CD14-positive monocyte (primary cell): Measurements from ENCODE around the gene GNPTAB. TPM values are rescaled to one million over a fixed set of nuclear protein-coding genes. Genes with fewer than 3 reads are reported as not detected.

Experiments used
- DNase-seq, 3 donors: peaks; one replicate each; pipeline ENCODE4 v3.0.0-alpha.2; 2011 to 2022
- H2AFZ ChIP-seq: 2 replicates; pipeline ENCODE4 v1.6.0; 2012; ENCODE audit warnings: mild to moderate bottlenecking, low read depth, low read length, inconsistent platforms; ENCODE audit not compliant: insufficient read depth, poor library complexity, severe bottlenecking
- H3K27ac ChIP-seq, 2 donors: 1 replicate in 1 of 2; 2 replicates in 1 of 2; pipeline ENCODE4 v1.5.1; 2012 to 2013; ENCODE audit warnings: low read length in 2 of 2, control low read depth in 1 of 2, inconsistent platforms in 1 of 2, low read depth in 1 of 2, mild to moderate bottlenecking in 1 of 2
- H3K27me3 ChIP-seq, 2 donors: one replicate each; pipeline versions ENCODE4 v1.6.0 to v1.6.1; 2011 to 2013; ENCODE audit warnings: low read length in 2 of 2; ENCODE audit not compliant: control insufficient read depth in 2 of 2, insufficient read depth in 2 of 2
- H3K36me3 ChIP-seq, 2 donors: replicated peaks in 1 of 2; 1 replicate in 1 of 2; 2 replicates in 1 of 2; pipeline versions ENCODE4 v1.5.1 to v1.6.1; 2012 to 2013; ENCODE audit warnings: low read length in 2 of 2, control low read depth in 1 of 2, inconsistent platforms in 1 of 2, mild to moderate bottlenecking in 1 of 2; ENCODE audit not compliant: insufficient read depth in 2 of 2, control insufficient read depth in 1 of 2
- H3K4me1 ChIP-seq, 2 donors: 1 replicate in 1 of 2; 2 replicates in 1 of 2; pipeline versions ENCODE4 v1.5.1 to v1.6.1; 2012 to 2013; ENCODE audit warnings: low read length in 2 of 2, control low read depth in 1 of 2, inconsistent platforms in 1 of 2, mild to moderate bottlenecking in 1 of 2, moderate library complexity in 1 of 2; ENCODE audit not compliant: insufficient read depth in 2 of 2, control insufficient read depth in 1 of 2
- H3K4me2 ChIP-seq: replicated peaks from 2 replicates; pipeline ENCODE3; 2012; ENCODE audit warnings: low read length, moderate library complexity, mild to moderate bottlenecking; ENCODE audit not compliant: poor library complexity, severe bottlenecking; ENCODE audit errors: extremely low read depth
- H3K4me3 ChIP-seq, 3 experiments: fragments of 200-600 bp in 1 of 3; sonication (generic) in 1 of 3; replicated peaks in 1 of 3; 1 replicate in 2 of 3; 2 replicates in 1 of 3; pipeline ENCODE4 v1.5.1; 2011 to 2013; ENCODE audit warnings: low read length in 3 of 3, mild to moderate bottlenecking in 3 of 3, control low read depth in 2 of 3, low read depth in 2 of 3, inconsistent platforms in 1 of 3, moderate library complexity in 1 of 3
- H3K79me2 ChIP-seq: 2 replicates; pipeline ENCODE4 v1.6.0; 2012; ENCODE audit warnings: mild to moderate bottlenecking, control low read depth, inconsistent platforms, low read length, moderate library complexity; ENCODE audit not compliant: insufficient read depth
- H3K9ac ChIP-seq: 2 replicates; pipeline ENCODE4 v1.6.0; 2017; ENCODE audit warnings: low read length, mild to moderate bottlenecking; ENCODE audit not compliant: insufficient read depth, poor library complexity, severe bottlenecking
- H3K9me3 ChIP-seq, 2 donors: replicated peaks in 1 of 2; 1 replicate in 1 of 2; 2 replicates in 1 of 2; pipeline versions ENCODE4 v1.5.1 to v1.6.1; 2012 to 2013; ENCODE audit warnings: low read length in 2 of 2, control low read depth in 1 of 2; ENCODE audit not compliant: control insufficient read depth in 1 of 2, insufficient read depth in 1 of 2
- H4K20me1 ChIP-seq: 2 replicates; pipeline ENCODE4 v1.6.0; 2012; ENCODE audit warnings: mild to moderate bottlenecking, low read length, control low read depth, moderate library complexity; ENCODE audit not compliant: insufficient read depth
- H3K27ac Mint-ChIP-seq, 7 donors: one replicate each; pipeline ENCODE4 v1.8.0; 2020; ENCODE audit warnings: mild to moderate bottlenecking in 7 of 7, mixed read lengths in 7 of 7, moderate library complexity in 6 of 7, inconsistent platforms in 2 of 7
- H3K27me3 Mint-ChIP-seq, 3 donors: one replicate each; pipeline ENCODE4 v1.8.0; 2021 to 2022; ENCODE audit warnings: low read depth in 3 of 3, mild to moderate bottlenecking in 3 of 3, mixed read lengths in 3 of 3, moderate library complexity in 3 of 3, inconsistent platforms in 1 of 3
- H3K36me3 Mint-ChIP-seq, 2 donors: one replicate each; pipeline ENCODE4 v1.8.0; 2020; ENCODE audit warnings: mixed read lengths in 2 of 2, inconsistent platforms in 1 of 2, mild to moderate bottlenecking in 1 of 2
- H3K4me1 Mint-ChIP-seq: one replicate; pipeline ENCODE4 v1.8.0; 2020; ENCODE audit warnings: mild to moderate bottlenecking, mixed read lengths
- H3K4me3 Mint-ChIP-seq, 2 donors: one replicate each; pipeline ENCODE4 v1.8.0; 2020; ENCODE audit warnings: mild to moderate bottlenecking in 2 of 2, mixed read lengths in 2 of 2, moderate library complexity in 1 of 2
- H3K9me3 Mint-ChIP-seq, 7 donors: one replicate each; pipeline ENCODE4 v1.8.0; 2020 to 2022; ENCODE audit warnings: mixed read lengths in 7 of 7, mild to moderate bottlenecking in 6 of 7, moderate library complexity in 6 of 7, inconsistent platforms in 2 of 7
- WGBS: methylation state at CpG from one replicate; pipeline ENCODE4 v1.1.5; 2013; ENCODE audit warnings: missing lambda C conversion rate; ENCODE audit not compliant: insufficient coverage; 5-methylcytosine and 5-hydroxymethylcytosine counted together
- intact Hi-C, 2 donors: fragments of 100-400 bp; cut with micrococcal nuclease; formaldehyde crosslinking; loops; one replicate each; pipeline versions ENCODE4 v1.15.0 to v1.15.1; 2023
- polyA plus RNA-seq, 3 donors: library from polyadenylated mRNA; depleted of rRNA in 1 of 3; unstranded in 2 of 3; stranded (reverse) in 1 of 3; fragments of 300-500 nt in 2 of 3; fragments of >200 nt in 1 of 3; fragmentation: Illumina TruSeq in 2 of 3; gene quantifications; 1 replicate in 2 of 3; 2 replicates in 1 of 3; pipeline ENCODE4 v1.2.3, GENCODE V29; 2012 to 2021
- TF ChIP-seq, protein P1 (sequence below): fragments of 200-600 bp; IDR thresholded peaks from one replicate; pipeline ENCODE4 v1.8.0; 2022; ENCODE audit warnings: antibody characterized with exemption, mild to moderate bottlenecking

Gene GNPTAB
- polyA plus RNA-seq, 3 donors, result 14.4 to 29.1 (median 24.1) TPM

DNA sequence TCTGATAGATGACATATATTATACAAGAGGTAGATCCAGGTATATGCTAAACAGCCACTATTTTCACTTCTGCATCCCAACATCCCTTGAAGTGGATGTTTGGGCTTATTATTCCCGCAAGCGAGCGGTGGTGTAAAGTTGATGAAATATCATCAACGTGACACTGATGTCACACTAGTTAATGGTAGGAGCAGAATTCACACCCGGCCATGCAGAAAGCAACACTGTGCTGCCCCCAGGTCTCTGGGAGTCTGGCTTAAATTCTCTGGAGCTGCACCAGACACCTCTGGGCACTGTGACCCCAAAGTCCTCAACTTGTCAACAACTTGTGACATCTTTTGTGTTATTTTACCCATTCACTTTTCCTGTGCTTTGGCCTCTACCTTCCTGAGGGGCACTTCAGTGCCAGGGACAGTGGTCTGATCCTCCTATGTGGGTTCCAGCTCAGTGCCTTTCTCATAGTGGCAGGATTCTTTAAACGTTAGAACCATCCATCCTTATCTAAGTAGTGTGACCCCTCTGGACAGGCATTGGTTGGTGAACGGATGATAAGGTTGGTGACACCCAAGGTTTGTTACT is 47.6 kb upstream of the GNPTAB start:
- peak overlapping the region; percentile 91 to 96 (median 95) for H3K4me3 ChIP-seq
- Mint-ChIP-seq H3K4me3 (peak overlapping the region; percentile 95 to 99), H3K27ac (peak overlapping the region; percentile 95 to 99 (median 98)), H3K27me3 (peaks cover 0 to 3% (median 0%) of the 10 kb centered on the region in 3 donors), H3K4me1 (peaks cover 61% of the 10 kb centered on the region), H3K9me3 (peaks cover 0 to 2% (median 0%) of the 10 kb centered on the region in 7 donors), H3K36me3 (peaks cover 14 to 27% of the 10 kb centered on the region in 2 donors)
- peaks cover 0 to 18% of the 10 kb centered on the region in 2 donors for H3K36me3 ChIP-seq
- peaks cover 56% of the 10 kb centered on the region for H3K79me2 ChIP-seq
- DNase-seq, result peak in 2 of 3 donors; percentile 46 to 65
- TF ChIP-seq, protein P1, sequence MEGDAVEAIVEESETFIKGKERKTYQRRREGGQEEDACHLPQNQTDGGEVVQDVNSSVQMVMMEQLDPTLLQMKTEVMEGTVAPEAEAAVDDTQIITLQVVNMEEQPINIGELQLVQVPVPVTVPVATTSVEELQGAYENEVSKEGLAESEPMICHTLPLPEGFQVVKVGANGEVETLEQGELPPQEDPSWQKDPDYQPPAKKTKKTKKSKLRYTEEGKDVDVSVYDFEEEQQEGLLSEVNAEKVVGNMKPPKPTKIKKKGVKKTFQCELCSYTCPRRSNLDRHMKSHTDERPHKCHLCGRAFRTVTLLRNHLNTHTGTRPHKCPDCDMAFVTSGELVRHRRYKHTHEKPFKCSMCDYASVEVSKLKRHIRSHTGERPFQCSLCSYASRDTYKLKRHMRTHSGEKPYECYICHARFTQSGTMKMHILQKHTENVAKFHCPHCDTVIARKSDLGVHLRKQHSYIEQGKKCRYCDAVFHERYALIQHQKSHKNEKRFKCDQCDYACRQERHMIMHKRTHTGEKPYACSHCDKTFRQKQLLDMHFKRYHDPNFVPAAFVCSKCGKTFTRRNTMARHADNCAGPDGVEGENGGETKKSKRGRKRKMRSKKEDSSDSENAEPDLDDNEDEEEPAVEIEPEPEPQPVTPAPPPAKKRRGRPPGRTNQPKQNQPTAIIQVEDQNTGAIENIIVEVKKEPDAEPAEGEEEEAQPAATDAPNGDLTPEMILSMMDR, result no peak
- H3K4me2 ChIP-seq, result peak overlapping the region; percentile 82
- H3K4me1 ChIP-seq, result peaks cover 56 to 69% of the 10 kb centered on the region in 2 donors
- 5% methylated on average over 3 of the region's 7 CpGs for WGBS
- H3K27me3 ChIP-seq, result no peaks in the 10 kb centered on the region
- intact Hi-C loops, result loop anchor here in 1 of 2 donors (5.0 kb wide), 1 partner anchor 36 kb away; no protein-coding TSS in a partner anchor
- peak overlapping the region; percentile 97 for H3K9ac ChIP-seq
- H3K9me3 ChIP-seq, result no peaks in the 10 kb centered on the region
- H2AFZ ChIP-seq, result peak overlapping the region; percentile 97
- peaks cover 3% of the 10 kb centered on the region for H4K20me1 ChIP-seq
- peak overlapping the region; percentile 95 to 96 for H3K27ac ChIP-seq

GRCh38 chr12:101877806-101878242 is 47.1 kb upstream of the GNPTAB start:
- Histone ChIP-seq H3K4me1 (peaks cover 56 to 69% of the 10 kb centered on the region in 2 donors), H3K36me3 (peaks cover 0 to 14% of the 10 kb centered on the region in 2 donors), H3K9me3 (no peaks in the 10 kb centered on the region), H3K4me2 (peak overlapping the region; percentile 82), H3K27ac (peak overlapping the region; percentile 95 to 96), H3K9ac (peak overlapping the region; percentile 97), H4K20me1 (peaks cover 3% of the 10 kb centered on the region), H3K79me2 (peaks cover 51% of the 10 kb centered on the region), H3K27me3 (no peaks in the 10 kb centered on the region), H3K4me3 (peak overlapping the region; percentile 91 to 96 (median 95)), H2AFZ (peak overlapping the region; percentile 97)
- H3K36me3 Mint-ChIP-seq, result peaks cover 14 to 22% of the 10 kb centered on the region in 2 donors
- TF ChIP-seq, protein P1, result no peak
- H3K4me3 Mint-ChIP-seq, result peak overlapping the region; percentile 95 to 99
- peaks cover 0 to 2% (median 0%) of the 10 kb centered on the region in 7 donors for H3K9me3 Mint-ChIP-seq
- peak overlapping the region; percentile 95 to 99 (median 98) for H3K27ac Mint-ChIP-seq
- no peak for DNase-seq
- peaks cover 61% of the 10 kb centered on the region for H3K4me1 Mint-ChIP-seq
- 0% methylated on average over 14 of the region's 24 CpGs for WGBS
- peaks cover 0 to 3% (median 0%) of the 10 kb centered on the region in 3 donors for H3K27me3 Mint-ChIP-seq
- intact Hi-C loops, result loop anchor here in 1 of 2 donors (5.0 kb wide), 1 partner anchor 36 kb away; no protein-coding TSS in a partner anchor
